ENCODE data around the gene OR52I1.

OR52I1 gene

GRCh38 chr11:4643682-4644081 is 49.8 kb downstream of the OR52I1 start, which contains the start of gene OR51E1:
Gene OR51E1 (plus strand): TSS chr11:4643982. CDS start chr11:4652527, 8,545 bp downstream.
- H3K23ac ChIP-seq (ENCODE audit: low read length in 2 of 2), result no peak within 1 kb of the TSS
- H3K4me1 ChIP-seq (ENCODE audit: control insufficient read depth, insufficient read depth, low read depth, low read length), result no peaks in the 10 kb centered on the region
- H2BK15ac ChIP-seq (ENCODE audit: low read depth, poor library complexity, severe bottlenecking), result no peak within 1 kb of the TSS
- DNase-seq, result no peak
- H3K9ac ChIP-seq (ENCODE audit: low read length), result no peak within 1 kb of the TSS
- H3K36me3 ChIP-seq (ENCODE audit: control insufficient read depth in 1 of 2, insufficient read depth in 2 of 2, low read depth in 1 of 2, low read length in 2 of 2), result no peaks in the 10 kb centered on the region
- no peak within 1 kb of the TSS for H4K91ac ChIP-seq (ENCODE audit: low read length)
- H2BK5ac ChIP-seq (ENCODE audit: low read depth, low read length, poor library complexity, severe bottlenecking), result no peak within 1 kb of the TSS
- H3K4me2 ChIP-seq (ENCODE audit: low read length, poor library complexity, severe bottlenecking), result no peak within 1 kb of the TSS
- no peak within 1 kb of the TSS for H3K18ac ChIP-seq (ENCODE audit: low read depth in 1 of 2, low read length in 2 of 2)
- H3K4me3 ChIP-seq (ENCODE audit: insufficient read depth in 1 of 2, low read depth in 1 of 2, low read length in 2 of 2), result no peak within 1 kb of the TSS
- H2BK120ac ChIP-seq (ENCODE audit: low read depth, low read length), result no peak within 1 kb of the TSS
- H3K9me3 ChIP-seq (ENCODE audit: control insufficient read depth, low read length), result no peaks in the 10 kb centered on the region
- no peak within 1 kb of the TSS for H4K8ac ChIP-seq (ENCODE audit: low read length)
- H3K79me1 ChIP-seq (replicated peaks; ENCODE audit: low read length, poor library complexity, severe bottlenecking), result no peaks in the 10 kb centered on the region
- H2AFZ ChIP-seq (ENCODE audit: low read depth, low read length), result no peak within 1 kb of the TSS
- 76% methylated on average over 2 of the region's 3 CpGs for WGBS
- H2AK5ac ChIP-seq (ENCODE audit: low read length, severe bottlenecking), result no peak within 1 kb of the TSS
- H3K14ac ChIP-seq (ENCODE audit: low read length in 2 of 2), result no peak within 1 kb of the TSS
- no peak within 1 kb of the TSS for H3K27ac ChIP-seq (ENCODE audit: low read length, poor library complexity, severe bottlenecking)
- H3K4ac ChIP-seq (ENCODE audit: low read depth in 1 of 2, low read length in 2 of 2), result no peak within 1 kb of the TSS
- peaks cover 0 to 7% of the 10 kb centered on the region in 2 experiments for H3K27me3 ChIP-seq (ENCODE audit: control insufficient read depth in 1 of 2, insufficient read depth in 1 of 2, low read length in 2 of 2)
- H2BK12ac ChIP-seq (ENCODE audit: low read length in 2 of 2), result no peak within 1 kb of the TSS

GRCh38 chr11:4644233-4644632 is 50.4 kb downstream of the OR52I1 start:
- Histone ChIP-seq H3K27ac (ENCODE audit: low read length, poor library complexity, severe bottlenecking) (no peak overlapping the region), H3K4me1 (ENCODE audit: control insufficient read depth, insufficient read depth, low read depth, low read length) (no peaks in the 10 kb centered on the region), H3K14ac (ENCODE audit: low read length in 2 of 2) (no peak overlapping the region), H2BK5ac (ENCODE audit: low read depth, low read length, poor library complexity, severe bottlenecking) (no peak overlapping the region), H2AFZ (ENCODE audit: low read depth, low read length) (no peak overlapping the region), H3K9ac (ENCODE audit: low read length) (no peak overlapping the region), H3K4me2 (ENCODE audit: low read length, poor library complexity, severe bottlenecking) (no peak overlapping the region), H2BK15ac (ENCODE audit: low read depth, poor library complexity, severe bottlenecking) (no peak overlapping the region), H3K23ac (ENCODE audit: low read length in 2 of 2) (no peak overlapping the region), H3K79me1 (replicated peaks; ENCODE audit: low read length, poor library complexity, severe bottlenecking) (no peaks in the 10 kb centered on the region), H3K9me3 (ENCODE audit: control insufficient read depth, low read length) (no peaks in the 10 kb centered on the region), H3K4ac (ENCODE audit: low read depth in 1 of 2, low read length in 2 of 2) (no peak overlapping the region), H2AK5ac (ENCODE audit: low read length, severe bottlenecking) (no peak overlapping the region), H4K8ac (ENCODE audit: low read length) (no peak overlapping the region), H3K4me3 (ENCODE audit: insufficient read depth in 1 of 2, low read depth in 1 of 2, low read length in 2 of 2) (no peak overlapping the region), H3K27me3 (ENCODE audit: control insufficient read depth in 1 of 2, insufficient read depth in 1 of 2, low read length in 2 of 2) (peaks cover 0 to 7% of the 10 kb centered on the region in 2 experiments), H2BK120ac (ENCODE audit: low read depth, low read length) (no peak overlapping the region), H2BK12ac (ENCODE audit: low read length in 2 of 2) (no peak overlapping the region), H3K36me3 (ENCODE audit: control insufficient read depth in 1 of 2, insufficient read depth in 2 of 2, low read depth in 1 of 2, low read length in 2 of 2) (no peaks in the 10 kb centered on the region), H4K91ac (ENCODE audit: low read length) (no peak overlapping the region), H3K18ac (ENCODE audit: low read depth in 1 of 2, low read length in 2 of 2) (no peak overlapping the region)
- 69% methylated on average over 4 of the region's 4 CpGs for WGBS
- DNase-seq, result no peak
